Astrocyte (in vitro differentiated cells and primary cell): ENCODE measurements around the gene TBPL1.

Source experiments
- CTCF ChIP-seq: IDR thresholded peaks from 2 replicates; pipeline ENCODE4 v1.5.1; 2011; ENCODE audit warnings: low read depth, mild to moderate bottlenecking, inconsistent platforms, low read length, moderate library complexity; ENCODE audit not compliant: insufficient read depth
- EZH2 ChIP-seq: IDR thresholded peaks from 2 replicates; pipeline ENCODE4 v1.6.1; 2012; ENCODE audit warnings: mild to moderate bottlenecking, low read length, inconsistent platforms; ENCODE audit not compliant: insufficient read depth

- no peak for TF ChIP-seq EZH2
- no peak for TF ChIP-seq CTCF
Measured at GRCh38 chr6:133986942-133987341, 33.9 kb downstream of the TBPL1 start.
